HepG2 (cell line): ENCODE measurements around the gene ABHD17A. TPM values are rescaled to one million over a fixed set of nuclear protein-coding genes. Genes with fewer than 3 reads are reported as not detected.

ENCODE experiments used
- CBX1 ChIP-seq: IDR thresholded peaks from one replicate; pipeline ENCODE4 v1.6.1; 2016; ENCODE audit warnings: antibody characterized with exemption, low read depth
- GZF1 ChIP-seq: sonication (generic); formaldehyde crosslinking; IDR thresholded peaks from 2 replicates; pipeline ENCODE4 v1.5.1; 2020; ENCODE audit warnings: mild to moderate bottlenecking, missing genetic modification reagents
- STAT6 ChIP-seq: sonication (generic); formaldehyde crosslinking; IDR thresholded peaks from 2 replicates; pipeline ENCODE4 v1.4.0; 2020; ENCODE audit warnings: missing genetic modification reagents, mild to moderate bottlenecking, borderline replicate concordance
- SUZ12 ChIP-seq: fragments of 150-350 bp; IDR thresholded peaks from 2 replicates; pipeline ENCODE4 v1.6.1; 2014; ENCODE audit warnings: low read depth, low read length
- THAP8 ChIP-seq: sonication (generic); formaldehyde crosslinking; IDR thresholded peaks from 2 replicates; pipeline ENCODE4 v1.5.1; 2020; ENCODE audit warnings: missing genetic modification reagents, mild to moderate bottlenecking, borderline replicate concordance
- ZHX1 ChIP-seq: sonication (generic); formaldehyde crosslinking; IDR thresholded peaks from 2 replicates; pipeline ENCODE4 v1.8.1; 2022; ENCODE audit warnings: low read depth, mild to moderate bottlenecking, missing genetic modification reagents
- ZNF775 ChIP-seq: sonication (generic); formaldehyde crosslinking; IDR thresholded peaks from 2 replicates; pipeline ENCODE4 v1.4.0; 2020; ENCODE audit warnings: missing genetic modification reagents, mild to moderate bottlenecking, moderate library complexity, borderline replicate concordance
- polyA plus RNA-seq, 8 experiments: library from polyadenylated mRNA; depleted of rRNA in 3 of 8; stranded (reverse) in 7 of 8; unstranded in 1 of 8; fragments of >200 nt; fragmentation: Illumina TruSeq in 4 of 8; extraction: Trizol in 4 of 8; gene quantifications; 2 replicates each; pipeline versions ENCODE4 v1.2.1 to v1.2.3, GENCODE V29; 2011 to 2016; ENCODE audit warnings: low read depth in 4 of 8, missing spikeins in 1 of 8, mixed read lengths in 1 of 8; ENCODE audit not compliant: insufficient read depth in 1 of 8
- total RNA-seq, 5 experiments: library from RNA; depleted of rRNA; stranded (reverse); fragments of >200 nt; fragmentation: Illumina TruSeq; extraction: Trizol; gene quantifications; 2 replicates each; pipeline ENCODE4 v1.2.3, GENCODE V29; 2016; ENCODE audit warnings: low read depth in 1 of 5

Gene ABHD17A
- total and polyA plus RNA-seq, 2 of the 13 experiments (the other 11 are each of a cell fraction or from before 2014, with no cell fraction given): 27.7 to 40.8 TPM

GRCh38 chr19:1848399-1849131 lies 36.7 kb downstream of the ABHD17A start, which contains the start of gene REXO1 (continued):
- TF ChIP-seq STAT6 (no peak), CBX1 (no peak), THAP8 (CRISPR knock-in tag) (0 out of 2 replicates have a peak, but pooled peaks have one; percentile 35), SUZ12 (peak; percentile 16; the same call in 1 of the 2 replicates), ZNF775 (CRISPR knock-in tag) (no peak), ZHX1 (no peak), GZF1 (CRISPR knock-in tag) (no peak)
